NCI-H187 (cell line): ENCODE results near the gene ZFAND6.
"Not testable (repeated sequence)": the region's sequence is repeated elsewhere in the genome, so short reads cannot be mapped to it uniquely, and the experiment has no call there.

Source experiments
- DNase-seq, 2 experiments: peaks; one replicate each; lab custom pipeline; 2025; lab: John Stamatoyannopoulos, UW

ZFAND6 gene

GRCh38 chr15:80058851-80059785 is at the start of gene ZFAND6:
TSS of gene ZFAND6 (plus strand) at chr15:80059676. CDS start at chr15:80120345, 60,669 bp downstream.
- peak; percentile 90 to 94 for DNase-seq

GRCh38 chr15:80010131-80010673 is 49.3 kb upstream of the ZFAND6 start:
- peak in 1 of 2 experiments; percentile 5 for DNase-seq

- DNase-seq: not testable (repeated sequence)
These were observed 48.4 kb upstream of the ZFAND6 start for GRCh38 chr15:80011041-80011523.

- no peak for DNase-seq
These were observed 47.9 kb upstream of the ZFAND6 start for GRCh38 chr15:80011596-80011995.

GRCh38 chr15:80012060-80012726 is 47.3 kb upstream of the ZFAND6 start:
- no peak for DNase-seq

GRCh38 chr15:80014186-80014585 is 45.3 kb upstream of the ZFAND6 start:
- DNase-seq: not testable (repeated sequence)

- DNase-seq: no peak
These were observed 44.3 kb upstream of the ZFAND6 start for GRCh38 chr15:80015156-80015555.

GRCh38 chr15:80016506-80016905 is 43.0 kb upstream of the ZFAND6 start:
- not testable (repeated sequence) for DNase-seq

- DNase-seq: not testable (repeated sequence)
These were observed 42.3 kb upstream of the ZFAND6 start for GRCh38 chr15:80017139-80017538.

GRCh38 chr15:80019168-80019745 is 40.2 kb upstream of the ZFAND6 start:
- DNase-seq: no peak

- not testable (repeated sequence) for DNase-seq
These were observed 39.3 kb upstream of the ZFAND6 start for GRCh38 chr15:80020149-80020548.

GRCh38 chr15:80020731-80021130 is 38.7 kb upstream of the ZFAND6 start:
- DNase-seq: no peak

- no peak for DNase-seq
These were observed 33.2 kb upstream of the ZFAND6 start for GRCh38 chr15:80026310-80026709.

GRCh38 chr15:80026754-80027153 is 32.7 kb upstream of the ZFAND6 start:
- no peak for DNase-seq

GRCh38 chr15:80028937-80029336 is 30.5 kb upstream of the ZFAND6 start:
- DNase-seq: no peak

- peak in 1 of 2 experiments; percentile 37 for DNase-seq
These were observed 27.6 kb upstream of the ZFAND6 start for GRCh38 chr15:80031841-80032240.

GRCh38 chr15:80034629-80035028 is 24.8 kb upstream of the ZFAND6 start:
- DNase-seq: no peak

- no peak for DNase-seq
These were observed 23.4 kb upstream of the ZFAND6 start for GRCh38 chr15:80036071-80036470.

- no peak for DNase-seq
These were observed 17.8 kb upstream of the ZFAND6 start for GRCh38 chr15:80041494-80042253.

- no peak for DNase-seq
These were observed 16.9 kb upstream of the ZFAND6 start for GRCh38 chr15:80042568-80042967.

- not testable (repeated sequence) for DNase-seq
These were observed 14.3 kb upstream of the ZFAND6 start for GRCh38 chr15:80045219-80045618.
